KMS-11 (cell line): ENCODE measurements around the gene PCBD2.
"Not testable (repeated sequence)": the region's sequence is repeated elsewhere in the genome, so short reads cannot be mapped to it uniquely, and the experiment has no call there.

Source experiments
- H2AFZ ChIP-seq: fragments of 200-600 bp; sonication (generic); 2 replicates; pipeline ENCODE4 v1.6.1; 2016; ENCODE audit warnings: antibody characterized with exemption, mixed run types, low read depth
- H3K27ac ChIP-seq: fragments of 200-600 bp; sonication (generic); 2 replicates; pipeline ENCODE4 v1.6.1; 2016; ENCODE audit warnings: mild to moderate bottlenecking, mixed run types
- H3K27me3 ChIP-seq: fragments of 200-600 bp; sonication (generic); 2 replicates; pipeline ENCODE4 v1.6.1; 2017; ENCODE audit warnings: mild to moderate bottlenecking, low read depth, mixed run types, moderate library complexity; ENCODE audit not compliant: insufficient read depth
- H3K36me3 ChIP-seq: fragments of 200-600 bp; sonication (generic); 2 replicates; pipeline ENCODE4 v1.6.1; 2017; ENCODE audit warnings: mild to moderate bottlenecking, mixed run types; ENCODE audit not compliant: insufficient read depth
- H3K4me1 ChIP-seq: fragments of 200-600 bp; sonication (generic); 2 replicates; pipeline ENCODE4 v1.6.1; 2016; ENCODE audit warnings: mild to moderate bottlenecking, low read depth, mixed run types; ENCODE audit not compliant: poor library complexity, severe bottlenecking
- H3K4me2 ChIP-seq: fragments of 200-600 bp; sonication (generic); 2 replicates; pipeline ENCODE4 v1.7.0; 2016; ENCODE audit warnings: mild to moderate bottlenecking, mixed run types
- H3K4me3 ChIP-seq: fragments of 200-600 bp; sonication (generic); IDR thresholded peaks from 2 replicates; pipeline ENCODE4 v1.6.1; 2017; ENCODE audit warnings: low read depth, low read length, mixed read lengths; ENCODE audit not compliant: insufficient read depth
- H3K79me2 ChIP-seq: fragments of 200-600 bp; sonication (generic); 2 replicates; pipeline ENCODE4 v1.6.1; 2016; ENCODE audit warnings: low read depth, mixed run types; ENCODE audit not compliant: insufficient read depth
- H3K9ac ChIP-seq: fragments of 200-600 bp; sonication (generic); 2 replicates; pipeline ENCODE4 v1.6.1; 2016; ENCODE audit warnings: mild to moderate bottlenecking, mixed run types
- H4K20me1 ChIP-seq: fragments of 200-600 bp; sonication (generic); 2 replicates; pipeline ENCODE4 v1.6.1; 2016; ENCODE audit warnings: mild to moderate bottlenecking, mixed run types; ENCODE audit not compliant: insufficient read depth
- CTCF ChIP-seq: fragments of 200-600 bp; sonication (generic); conservative IDR thresholded peaks from 2 replicates; pipeline ENCODE4 v1.6.1; 2017; ENCODE audit warnings: low read depth, mild to moderate bottlenecking, antibody characterized with exemption, low read length, moderate library complexity, mixed read lengths

The PCBD2 gene

GRCh38 chr5:134979416-134979815 lies 74.5 kb downstream of the PCBD2 start:
- Histone ChIP-seq H3K4me3 (no peak overlapping the region), H3K36me3 (no peaks in the 10 kb centered on the region), H2AFZ (no peak overlapping the region), H3K9ac (no peak overlapping the region), H3K27me3 (no peaks in the 10 kb centered on the region), H3K79me2 (no peaks in the 10 kb centered on the region), H3K4me2 (no peak overlapping the region), H3K4me1 (no peaks in the 10 kb centered on the region), H3K27ac (no peak overlapping the region), H4K20me1 (no peaks in the 10 kb centered on the region)
- TF ChIP-seq CTCF: no peak

GRCh38 chr5:134982230-134982629 lies 77.3 kb downstream of the PCBD2 start:
- no peaks in the 10 kb centered on the region for H3K36me3 ChIP-seq
- H3K4me1 ChIP-seq: no peaks in the 10 kb centered on the region
- H3K79me2 ChIP-seq: no peaks in the 10 kb centered on the region
- no peaks in the 10 kb centered on the region for H4K20me1 ChIP-seq
- no peak overlapping the region for H3K4me3 ChIP-seq
- H3K27me3 ChIP-seq: no peaks in the 10 kb centered on the region
- H2AFZ ChIP-seq: no peak overlapping the region
- no peak overlapping the region for H3K9ac ChIP-seq
- H3K27ac ChIP-seq: no peak overlapping the region
- TF ChIP-seq CTCF: no peak
- no peak overlapping the region for H3K4me2 ChIP-seq

- no peaks in the 10 kb centered on the region for H3K79me2 ChIP-seq
- H3K9ac ChIP-seq: no peak overlapping the region
- no peaks in the 10 kb centered on the region for H3K27me3 ChIP-seq
- no peaks in the 10 kb centered on the region for H4K20me1 ChIP-seq
- H3K4me2 ChIP-seq: no peak overlapping the region
- TF ChIP-seq CTCF: no peak
- no peaks in the 10 kb centered on the region for H3K36me3 ChIP-seq
- H3K4me3 ChIP-seq: no peak overlapping the region
- H3K4me1 ChIP-seq: no peaks in the 10 kb centered on the region
- no peak overlapping the region for H3K27ac ChIP-seq
- no peak overlapping the region for H2AFZ ChIP-seq
These were observed 84.4 kb downstream of the PCBD2 start for GRCh38 chr5:134989266-134989830.

GRCh38 chr5:134990183-134990582 lies 85.3 kb downstream of the PCBD2 start:
- H3K36me3 ChIP-seq, H3K9ac ChIP-seq, H3K4me1 ChIP-seq, H3K79me2 ChIP-seq, H3K27me3 ChIP-seq, H3K27ac ChIP-seq, H4K20me1 ChIP-seq, H3K4me3 ChIP-seq, H2AFZ ChIP-seq, H3K4me2 ChIP-seq: not testable (repeated sequence)

GRCh38 chr5:134992148-134992547 lies 87.2 kb downstream of the PCBD2 start:
- H3K4me3 ChIP-seq: no peak overlapping the region
- no peaks in the 10 kb centered on the region for H3K4me1 ChIP-seq
- no peak overlapping the region for H2AFZ ChIP-seq
- H3K9ac ChIP-seq: no peak overlapping the region
- no peaks in the 10 kb centered on the region for H4K20me1 ChIP-seq
- no peak overlapping the region for H3K27ac ChIP-seq
- H3K27me3 ChIP-seq: no peaks in the 10 kb centered on the region
- H3K4me2 ChIP-seq: no peak overlapping the region
- H3K36me3 ChIP-seq: no peaks in the 10 kb centered on the region
- TF ChIP-seq CTCF: no peak
- H3K79me2 ChIP-seq: no peaks in the 10 kb centered on the region
